GM23248 (cell line): Measurements from ENCODE around the gene TM4SF1.

Experiments
- EZH2 ChIP-seq: fragments of 200-600 bp; sonication (generic); IDR thresholded peaks from 2 replicates; pipeline ENCODE4 v1.6.1; 2018; ENCODE audit warnings: antibody characterized with exemption, mild to moderate bottlenecking; ENCODE audit not compliant: insufficient read depth, poor library complexity, severe bottlenecking
- EZH2phosphoT487 ChIP-seq: fragments of 200-600 bp; sonication (generic); IDR thresholded peaks from 2 replicates; pipeline ENCODE4 v1.6.1; 2018; ENCODE audit warnings: antibody characterized with exemption, moderate library complexity, mild to moderate bottlenecking, low read depth; ENCODE audit not compliant: insufficient read depth

- TF ChIP-seq EZH2 (no peak), EZH2phosphoT487 (no peak)
Measured at GRCh38 chr3:149409351-149409750, 31.9 kb upstream of the TM4SF1 start.
